ENCODE results near the gene MMP24.

MMP24 gene

DNA sequence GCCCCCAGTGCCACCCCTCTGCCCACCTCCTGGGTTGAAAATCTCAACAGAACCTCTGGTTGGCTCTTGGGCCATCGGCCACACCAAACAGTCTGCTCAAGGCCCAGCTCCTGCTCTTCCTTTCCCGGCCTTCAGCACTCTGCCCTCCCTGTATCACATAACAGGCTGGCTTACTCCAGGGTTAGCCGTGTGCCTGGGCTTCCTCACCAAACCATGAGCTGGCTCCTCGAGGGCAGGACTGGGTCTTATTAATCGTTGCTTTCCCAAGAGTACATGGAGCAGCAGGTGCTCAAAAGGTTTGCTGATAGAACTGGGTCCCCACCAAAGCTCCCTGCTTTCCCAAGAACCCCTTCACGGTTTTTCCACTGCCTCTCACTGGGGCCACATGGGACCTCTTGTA, 78.5 kb downstream of the MMP24 start:
- Histone ChIP-seq H3K4me3 (ENCODE audit: low read length) (no peak overlapping the region), H3F3A (ENCODE audit: control insufficient read depth, insufficient read depth) (no peaks in the 10 kb centered on the region), H3K4me1 (ENCODE audit: control insufficient read depth, low read length) (peaks cover 7% of the 10 kb centered on the region; the same call in 1 of the 2 replicates), H3K36me3 (ENCODE audit: control insufficient read depth, low read length) (peaks cover 4% of the 10 kb centered on the region; the same call in 1 of the 2 replicates), H4K20me1 (ENCODE audit: control insufficient read depth, insufficient read depth, low read depth, low read length) (no peaks in the 10 kb centered on the region), H3K27me3 (ENCODE audit: control insufficient read depth, low read length) (no peaks in the 10 kb centered on the region), H3K27ac (ENCODE audit: low read depth, low read length) (no peak overlapping the region), H3K9me2 (replicated peaks; ENCODE audit: control insufficient read depth, low read length) (no peaks in the 10 kb centered on the region), H3K4me2 (ENCODE audit: low read length) (no peak overlapping the region), H3K79me2 (ENCODE audit: control insufficient read depth, low read length) (no peaks in the 10 kb centered on the region), H3K9me3 (ENCODE audit: control insufficient read depth, insufficient read depth, low read length) (no peaks in the 10 kb centered on the region)
- no peak for TF ChIP-seq EZH2phosphoT487 (IDR thresholded peaks at IDR 0.05; ENCODE audit: borderline replicate concordance, low read length)
- TF ChIP-seq, protein P1, sequence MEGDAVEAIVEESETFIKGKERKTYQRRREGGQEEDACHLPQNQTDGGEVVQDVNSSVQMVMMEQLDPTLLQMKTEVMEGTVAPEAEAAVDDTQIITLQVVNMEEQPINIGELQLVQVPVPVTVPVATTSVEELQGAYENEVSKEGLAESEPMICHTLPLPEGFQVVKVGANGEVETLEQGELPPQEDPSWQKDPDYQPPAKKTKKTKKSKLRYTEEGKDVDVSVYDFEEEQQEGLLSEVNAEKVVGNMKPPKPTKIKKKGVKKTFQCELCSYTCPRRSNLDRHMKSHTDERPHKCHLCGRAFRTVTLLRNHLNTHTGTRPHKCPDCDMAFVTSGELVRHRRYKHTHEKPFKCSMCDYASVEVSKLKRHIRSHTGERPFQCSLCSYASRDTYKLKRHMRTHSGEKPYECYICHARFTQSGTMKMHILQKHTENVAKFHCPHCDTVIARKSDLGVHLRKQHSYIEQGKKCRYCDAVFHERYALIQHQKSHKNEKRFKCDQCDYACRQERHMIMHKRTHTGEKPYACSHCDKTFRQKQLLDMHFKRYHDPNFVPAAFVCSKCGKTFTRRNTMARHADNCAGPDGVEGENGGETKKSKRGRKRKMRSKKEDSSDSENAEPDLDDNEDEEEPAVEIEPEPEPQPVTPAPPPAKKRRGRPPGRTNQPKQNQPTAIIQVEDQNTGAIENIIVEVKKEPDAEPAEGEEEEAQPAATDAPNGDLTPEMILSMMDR (IDR thresholded peaks at IDR 0.05; ENCODE audit: low read depth, low read length, poor library complexity, severe bottlenecking) = no peak

DNA sequence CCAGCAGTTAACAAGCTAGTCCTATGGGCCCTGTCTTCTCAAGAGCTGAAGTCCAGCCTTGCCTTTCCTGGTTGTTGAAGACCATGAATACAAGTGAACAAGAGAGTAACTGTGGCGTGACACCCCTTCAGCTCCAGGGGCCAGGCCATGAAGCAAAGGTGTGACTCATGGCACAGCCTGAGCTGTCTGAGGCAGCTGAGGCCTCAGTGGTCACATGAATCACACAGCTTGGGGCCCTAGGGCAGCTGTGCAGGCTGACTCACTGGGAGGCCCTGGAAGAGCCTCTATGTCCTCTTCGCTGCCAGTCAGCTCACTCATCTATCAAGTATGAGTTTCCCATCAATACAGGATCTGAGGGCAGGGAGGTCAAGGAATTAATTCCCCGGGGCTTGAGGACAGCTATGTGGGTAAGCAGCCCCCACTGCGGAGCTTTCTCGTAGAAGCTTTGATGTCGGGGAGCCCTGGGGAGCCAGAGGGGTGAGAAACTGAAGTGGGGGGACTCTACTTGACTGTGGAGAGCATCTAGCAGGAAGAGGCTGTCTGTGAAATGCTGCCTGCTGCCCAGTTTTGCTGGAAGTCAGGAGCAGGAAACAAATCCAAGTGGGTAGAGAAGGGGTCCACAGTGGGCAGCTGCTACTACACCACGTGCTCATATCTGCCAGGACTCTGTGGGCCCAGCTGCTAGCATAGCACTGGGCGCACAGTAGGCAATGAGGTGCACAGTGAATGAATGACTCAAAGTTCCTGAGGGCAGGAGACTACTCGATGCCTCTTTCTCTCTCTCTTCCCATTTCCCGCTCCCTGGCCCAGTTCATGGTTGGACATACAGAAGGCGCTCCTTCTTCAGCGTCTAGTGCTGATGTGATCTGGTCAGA, 79.4 kb downstream of the MMP24 start:
- Histone ChIP-seq H3K4me3 (ENCODE audit: low read length) (no peak overlapping the region), H3K79me2 (ENCODE audit: control insufficient read depth, low read length) (no peaks in the 10 kb centered on the region), H3K27ac (ENCODE audit: low read depth, low read length) (no peak overlapping the region), H3F3A (ENCODE audit: control insufficient read depth, insufficient read depth) (no peaks in the 10 kb centered on the region), H3K4me1 (ENCODE audit: control insufficient read depth, low read length) (peaks cover 7% of the 10 kb centered on the region; the same call in 1 of the 2 replicates), H3K4me2 (ENCODE audit: low read length) (no peak overlapping the region), H3K36me3 (ENCODE audit: control insufficient read depth, low read length) (peaks cover 4% of the 10 kb centered on the region; the same call in 1 of the 2 replicates), H3K9me2 (replicated peaks; ENCODE audit: control insufficient read depth, low read length) (no peaks in the 10 kb centered on the region), H3K9me3 (ENCODE audit: control insufficient read depth, insufficient read depth, low read length) (no peaks in the 10 kb centered on the region), H3K27me3 (ENCODE audit: control insufficient read depth, low read length) (no peaks in the 10 kb centered on the region), H4K20me1 (ENCODE audit: control insufficient read depth, insufficient read depth, low read depth, low read length) (no peaks in the 10 kb centered on the region)
- no peak for TF ChIP-seq EZH2phosphoT487 (IDR thresholded peaks at IDR 0.05; ENCODE audit: borderline replicate concordance, low read length)
- TF ChIP-seq, protein P1 (IDR thresholded peaks at IDR 0.05; ENCODE audit: low read depth, low read length, poor library complexity, severe bottlenecking) = no peak

DNA sequence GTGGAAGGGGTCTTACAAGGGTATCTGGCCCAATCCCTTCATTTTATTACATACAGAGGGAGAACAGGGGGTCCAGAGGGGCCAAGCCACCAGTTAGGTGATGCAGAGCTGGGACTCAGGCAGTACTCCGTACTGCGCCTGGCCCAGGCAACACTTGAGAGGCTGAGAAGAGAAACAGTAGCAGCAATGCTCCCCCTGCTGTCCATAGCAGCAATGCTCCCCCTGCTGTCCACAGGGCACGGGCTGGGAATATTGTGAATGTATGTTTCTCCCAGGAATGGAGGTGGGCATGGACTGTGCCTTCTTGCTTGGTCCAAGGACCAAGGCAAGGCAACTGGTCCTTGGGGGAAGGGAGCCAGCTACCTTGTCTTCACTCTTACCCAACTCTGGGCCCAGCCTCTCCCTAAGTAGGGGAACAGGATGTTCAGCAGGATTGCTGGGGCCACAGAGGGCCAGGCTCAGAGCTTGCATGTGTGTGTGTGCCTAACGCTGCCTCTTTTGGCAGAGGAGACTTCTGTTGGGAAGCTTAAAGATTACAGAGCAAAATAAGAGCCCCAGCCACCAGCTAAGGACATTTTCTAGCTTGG, 80.5 kb downstream of the MMP24 start:
- no peak overlapping the region for H3K4me3 ChIP-seq (ENCODE audit: low read length)
- H3K27me3 ChIP-seq (ENCODE audit: control insufficient read depth, low read length) = no peaks in the 10 kb centered on the region
- peaks cover 7% of the 10 kb centered on the region; the same call in 1 of the 2 replicates for H3K4me1 ChIP-seq (ENCODE audit: control insufficient read depth, low read length)
- no peak overlapping the region for H3K27ac ChIP-seq (ENCODE audit: low read depth, low read length)
- no peaks in the 10 kb centered on the region for H3K9me2 ChIP-seq (replicated peaks; ENCODE audit: control insufficient read depth, low read length)
- TF ChIP-seq, protein P1 (IDR thresholded peaks at IDR 0.05; ENCODE audit: low read depth, low read length, poor library complexity, severe bottlenecking) = peak; percentile 83
- no peak for TF ChIP-seq EZH2phosphoT487 (IDR thresholded peaks at IDR 0.05; ENCODE audit: borderline replicate concordance, low read length)
- no peak overlapping the region for H3K4me2 ChIP-seq (ENCODE audit: low read length)
- no peaks in the 10 kb centered on the region for H3F3A ChIP-seq (ENCODE audit: control insufficient read depth, insufficient read depth)
- H3K36me3 ChIP-seq (ENCODE audit: control insufficient read depth, low read length) = peaks cover 4% of the 10 kb centered on the region; the same call in 1 of the 2 replicates
- H3K79me2 ChIP-seq (ENCODE audit: control insufficient read depth, low read length) = no peaks in the 10 kb centered on the region
- H4K20me1 ChIP-seq (ENCODE audit: control insufficient read depth, insufficient read depth, low read depth, low read length) = no peaks in the 10 kb centered on the region
- H3K9me3 ChIP-seq (ENCODE audit: control insufficient read depth, insufficient read depth, low read length) = no peaks in the 10 kb centered on the region

Data from DOHH2 (cell line).